Left lung (tissue), 10 donors: ENCODE measurements around the gene DNM2. TPM values are rescaled to one million over a fixed set of nuclear protein-coding genes. Genes with fewer than 3 reads are reported as not detected.

Experiments used
- ATAC-seq: fragments of 200-7000 bp; cut with Tn5 transposase; one replicate; pipeline ENCODE4 v1.9.1; 2020; ENCODE audit warnings: moderate library complexity
- DNase-seq, 4 donors: peaks; one replicate each; pipeline ENCODE4 v3.0.0-alpha.2; 2013 to 2020
- H3K27ac ChIP-seq, 2 donors: fragments of 200-600 bp; sonication (generic) in 1 of 2; one replicate each; pipeline versions ENCODE4 v1.5.0 to v1.8.0; 2020 to 2021
- H3K27me3 ChIP-seq, 2 donors: fragments of 200-600 bp; sonication (generic) in 1 of 2; one replicate each; pipeline versions ENCODE4 v1.5.0 to v1.8.0; 2020 to 2021
- H3K36me3 ChIP-seq, 2 donors: fragments of 200-600 bp; sonication (generic) in 1 of 2; one replicate each; pipeline versions ENCODE4 v1.5.0 to v1.8.0; 2020 to 2021
- H3K4me1 ChIP-seq, 2 donors: fragments of 200-600 bp; one replicate each; pipeline ENCODE4 v1.8.0; 2021
- H3K4me3 ChIP-seq, 2 donors: fragments of 200-600 bp; sonication (generic) in 1 of 2; one replicate each; pipeline versions ENCODE4 v1.5.0 to v1.8.0; 2020 to 2021; ENCODE audit warnings: mild to moderate bottlenecking in 1 of 2
- H3K9me3 ChIP-seq, 2 donors: fragments of 200-600 bp; sonication (generic) in 1 of 2; one replicate each; pipeline versions ENCODE4 v1.5.0 to v1.8.0; 2020 to 2021
- CTCF ChIP-seq, 2 donors: fragments of 200-600 bp; sonication (generic) in 1 of 2; IDR thresholded peaks; one replicate each; pipeline versions ENCODE4 v1.5.0 to v1.8.0; 2021; ENCODE audit warnings: antibody characterized with exemption in 2 of 2
- intact Hi-C, 2 donors: fragments of 100-400 bp; cut with DNase I; formaldehyde crosslinking; loops; one replicate each; pipeline versions ENCODE4 v1.11.2 to v1.14.2; 2022
- polyA plus RNA-seq, 6 donors: library from polyadenylated mRNA; unstranded; fragments of 120-200 nt; gene quantifications; one replicate each; pipeline ENCODE4 v1.2.1, GENCODE V29; 2013; ENCODE audit not compliant: insufficient read length in 6 of 6
- total RNA-seq, 2 donors: library from RNA; stranded (reverse); fragmentation: NEBNext Ultra II Directional; extraction: Animal tissue kit (Norgen Biotek cat#: 25700); gene quantifications; one replicate each; pipeline ENCODE4 v1.2.1, GENCODE V29; 2021
- donor health status: DM: no; HTN: yes; CAD: no.
- donor health status: DM: no; HTN: no; CAD: no.

DNM2 gene
- total and polyA plus RNA-seq, 8 donors, result 88.4 to 268 (median 101) TPM

- Histone ChIP-seq H3K27me3 (no peaks in the 10 kb centered on the region), H3K4me1 (no peaks in the 10 kb centered on the region), H3K9me3 (no peaks in the 10 kb centered on the region), H3K27ac (no peak overlapping the region), H3K4me3 (no peak overlapping the region), H3K36me3 (peaks cover 0 to 100% of the 10 kb centered on the region in 2 donors)
- no peak for DNase-seq
- ATAC-seq, result no peak
- TF ChIP-seq CTCF (IDR thresholded peaks at IDR 0.05), result no peak
- intact Hi-C loops, result no loop called here
Measured at GRCh38 chr19:10685210-10685609, 32.7 kb upstream of the DNM2 start.

GRCh38 chr19:10686193-10686592, 31.7 kb upstream of the DNM2 start:
- H3K36me3 ChIP-seq, result peaks cover 0 to 100% of the 10 kb centered on the region in 2 donors

GRCh38 chr19:10686661-10687517, 31.0 kb upstream of the DNM2 start:
- intact Hi-C loops, result no loop called here
- Histone ChIP-seq H3K27ac (no peak overlapping the region), H3K4me3 (no peak overlapping the region), H3K9me3 (no peaks in the 10 kb centered on the region), H3K4me1 (no peaks in the 10 kb centered on the region), H3K36me3 (peaks cover 0 to 100% of the 10 kb centered on the region in 2 donors), H3K27me3 (no peaks in the 10 kb centered on the region)
- TF ChIP-seq CTCF (IDR thresholded peaks at IDR 0.05), result no peak
- DNase-seq, result no peak
- ATAC-seq, result no peak

More at GRCh38 chr19:10686193-10686592, 31.7 kb upstream of the DNM2 start:
- Histone ChIP-seq H3K4me3 (no peak overlapping the region), H3K27ac (no peak overlapping the region), H3K27me3 (no peaks in the 10 kb centered on the region), H3K9me3 (no peaks in the 10 kb centered on the region), H3K4me1 (no peaks in the 10 kb centered on the region)
- no peak for DNase-seq
- intact Hi-C loops, result no loop called here
- ATAC-seq, result no peak
- TF ChIP-seq CTCF (IDR thresholded peaks at IDR 0.05), result no peak

- H3K27me3 ChIP-seq, result no peaks in the 10 kb centered on the region
- no peak for TF ChIP-seq CTCF (IDR thresholded peaks at IDR 0.05)
- H3K27ac ChIP-seq, result no peak overlapping the region
- no peak overlapping the region for H3K4me3 ChIP-seq
- intact Hi-C loops, result no loop called here
- H3K36me3 ChIP-seq, result peaks cover 0 to 99% of the 10 kb centered on the region in 2 donors
- ATAC-seq (no peak), DNase-seq (no peak)
- no peaks in the 10 kb centered on the region for H3K9me3 ChIP-seq
- no peaks in the 10 kb centered on the region for H3K4me1 ChIP-seq
Measured at GRCh38 chr19:10687518-10688288, 30.2 kb upstream of the DNM2 start.
